Suprapubic skin (tissue), 4 donors: ENCODE data around the gene CFH.

ENCODE experiments used
- CTCF ChIP-seq, 2 donors: fragments of 200-600 bp in 1 of 2; fragments of 450-650 bp in 1 of 2; sonication (generic) in 1 of 2; IDR thresholded peaks; one replicate each; pipeline ENCODE4 v1.5.1; 2016 to 2019; ENCODE audit warnings: antibody characterized with exemption in 2 of 2, mild to moderate bottlenecking in 1 of 2, moderate library complexity in 1 of 2
- POLR2A ChIP-seq, 2 donors: fragments of 450-650 bp; IDR thresholded peaks; one replicate each; pipeline ENCODE4 v1.6.1; 2017; ENCODE audit warnings: antibody characterized with exemption in 2 of 2, mild to moderate bottlenecking in 2 of 2, moderate library complexity in 2 of 2
- POLR2AphosphoS5 ChIP-seq, 3 donors: sonication (generic); formaldehyde crosslinking; IDR thresholded peaks; one replicate each; pipeline ENCODE4 v1.6.1; 2017; ENCODE audit warnings: antibody characterized with exemption in 3 of 3

- TF ChIP-seq CTCF (IDR thresholded peaks at IDR 0.05) (no peak), POLR2A (IDR thresholded peaks at IDR 0.05) (no peak), POLR2AphosphoS5 (IDR thresholded peaks at IDR 0.05) (no peak)
Observed at GRCh38 chr1:196669693-196670092, 17.9 kb downstream of the CFH start.
